Tibial artery (tissue), 4 donors: ENCODE data around the gene C6orf62.
A peak's percentile ranks its signal among the peaks of the same experiment; 100 is the strongest.
"Not testable (repeated sequence)": the region's sequence is repeated elsewhere in the genome, so short reads cannot be mapped to it uniquely, and the experiment has no call there.

Source experiments
- DNase-seq, 2 donors: peaks; one replicate each; pipeline ENCODE4 v3.0.0-alpha.2; 2019
- H3K27ac ChIP-seq, 2 donors: fragments of 200-600 bp; sonication (generic) in 1 of 2; 1 replicate in 1 of 2; 2 replicates in 1 of 2; pipeline ENCODE4 v1.5.1; 2018 to 2019; ENCODE audit warnings: mild to moderate bottlenecking in 1 of 2
- H3K27me3 ChIP-seq, 2 donors: fragments of 200-600 bp; sonication (generic) in 1 of 2; one replicate each; pipeline versions ENCODE4 v1.5.1 to v1.6.0; 2016 to 2019
- H3K36me3 ChIP-seq, 3 donors: fragments of 200-600 bp; sonication (generic) in 2 of 3; one replicate each; pipeline ENCODE4 v1.5.1; 2016 to 2019; ENCODE audit warnings: mild to moderate bottlenecking in 2 of 3
- H3K4me1 ChIP-seq, 4 donors: fragments of 200-600 bp; sonication (generic) in 2 of 4; 1 replicate in 3 of 4; 2 replicates in 1 of 4; pipeline ENCODE4 v1.5.1; 2016 to 2019
- H3K4me3 ChIP-seq, 2 donors: fragments of 200-600 bp; sonication (generic) in 1 of 2; 1 replicate in 1 of 2; 2 replicates in 1 of 2; pipeline ENCODE4 v1.5.1; 2018 to 2019; ENCODE audit warnings: mild to moderate bottlenecking in 2 of 2
- H3K9me3 ChIP-seq, 3 donors: fragments of 200-600 bp; sonication (generic) in 1 of 3; one replicate each; pipeline ENCODE4 v1.5.1; 2016 to 2019
- CTCF ChIP-seq, 2 experiments: fragments of 200-600 bp in 1 of 2; fragments of 450-650 bp in 1 of 2; IDR thresholded peaks; one replicate each; pipeline ENCODE4 v1.5.1; 2017 to 2019; ENCODE audit warnings: antibody characterized with exemption in 2 of 2, mild to moderate bottlenecking in 1 of 2, moderate library complexity in 1 of 2
- intact Hi-C: fragments of 100-400 bp; cut with DNase I; formaldehyde crosslinking; loops from one replicate; pipeline ENCODE4 v1.15.0; 2023; ENCODE audit warnings: low total_unique reads

C6orf62 gene

GRCh38 chr6:24664046-24664987 lies 54.6 kb downstream of the C6orf62 start:
- DNase-seq: no peak
- Histone ChIP-seq H3K9me3 (no peaks in the 10 kb centered on the region), H3K27ac (no peak overlapping the region), H3K4me3 (peak overlapping the region in 1 of 2 donors; percentile 74), H3K27me3 (no peaks in the 10 kb centered on the region), H3K4me1 (peaks cover 0 to 40% (median 25%) of the 10 kb centered on the region in 4 donors), H3K36me3 (peaks cover 14 to 22% (median 16%) of the 10 kb centered on the region in 3 donors)
- intact Hi-C loops: loop anchor here (10.0 kb wide), 1 partner anchor 50 kb away; the partner anchor contains the start of gene C6orf62
- no peak for TF ChIP-seq CTCF (IDR thresholded peaks at IDR 0.05)

GRCh38 chr6:24663189-24663588 lies 55.8 kb downstream of the C6orf62 start:
- peaks cover 0 to 36% (median 23%) of the 10 kb centered on the region in 4 donors for H3K4me1 ChIP-seq
- no peak for DNase-seq
- H3K27me3 ChIP-seq: no peaks in the 10 kb centered on the region
- intact Hi-C loops: loop anchor here (10.0 kb wide), 1 partner anchor 52 kb away; the partner anchor contains the start of gene C6orf62
- no peaks in the 10 kb centered on the region for H3K9me3 ChIP-seq
- H3K4me3 ChIP-seq: no peak overlapping the region
- H3K36me3 ChIP-seq: peaks cover 14 to 29% (median 16%) of the 10 kb centered on the region in 3 donors
- H3K27ac ChIP-seq: no peak overlapping the region
- no peak for TF ChIP-seq CTCF (IDR thresholded peaks at IDR 0.05)

GRCh38 chr6:24662236-24662635 lies 56.7 kb downstream of the C6orf62 start:
- intact Hi-C loops: loop anchor here (10.0 kb wide), 1 partner anchor 53 kb away; the partner anchor contains the start of gene C6orf62
- H3K9me3 ChIP-seq: no peaks in the 10 kb centered on the region
- DNase-seq: no peak
- no peaks in the 10 kb centered on the region for H3K27me3 ChIP-seq
- no peak overlapping the region for H3K4me3 ChIP-seq
- H3K36me3 ChIP-seq: peaks cover 14 to 37% (median 16%) of the 10 kb centered on the region in 3 donors
- peaks cover 0 to 28% (median 18%) of the 10 kb centered on the region in 4 donors for H3K4me1 ChIP-seq
- no peak overlapping the region for H3K27ac ChIP-seq
- no peak for TF ChIP-seq CTCF (IDR thresholded peaks at IDR 0.05)

- H3K27me3 ChIP-seq, H3K9me3 ChIP-seq, H3K27ac ChIP-seq, DNase-seq, H3K4me3 ChIP-seq: not testable (repeated sequence)
- H3K4me1 ChIP-seq: peaks cover 0 to 28% (median 18%) of the 10 kb centered on the region in 4 donors
- H3K36me3 ChIP-seq: peaks cover 14 to 37% (median 16%) of the 10 kb centered on the region in 3 donors
- intact Hi-C loops: loop anchor here (10.0 kb wide), 1 partner anchor 53 kb away; the partner anchor contains the start of gene C6orf62
Observed at GRCh38 chr6:24661759-24662158, 57.2 kb downstream of the C6orf62 start.

GRCh38 chr6:24660105-24660504 lies 58.8 kb downstream of the C6orf62 start:
- no peak overlapping the region for H3K4me3 ChIP-seq
- no peaks in the 10 kb centered on the region for H3K9me3 ChIP-seq
- no peak overlapping the region for H3K27ac ChIP-seq
- H3K27me3 ChIP-seq: no peaks in the 10 kb centered on the region
- intact Hi-C loops: loop anchor here (10.0 kb wide), 1 partner anchor 55 kb away; the partner anchor contains the start of gene C6orf62
- TF ChIP-seq CTCF (IDR thresholded peaks at IDR 0.05): no peak
- peaks cover 14 to 42% (median 16%) of the 10 kb centered on the region in 3 donors for H3K36me3 ChIP-seq
- peaks cover 0 to 18% (median 10%) of the 10 kb centered on the region in 4 donors for H3K4me1 ChIP-seq
- no peak for DNase-seq

- H3K4me1 ChIP-seq: peaks cover 0 to 13% (median 4%) of the 10 kb centered on the region in 4 donors
- H3K27ac ChIP-seq: no peak overlapping the region
Observed at GRCh38 chr6:24659561-24659960, 59.4 kb downstream of the C6orf62 start.

More at GRCh38 chr6:24659561-24659960, 59.4 kb downstream of the C6orf62 start:
- no peak for TF ChIP-seq CTCF (IDR thresholded peaks at IDR 0.05)
- Histone ChIP-seq H3K36me3 (peaks cover 14 to 42% (median 19%) of the 10 kb centered on the region in 3 donors), H3K9me3 (no peaks in the 10 kb centered on the region), H3K27me3 (no peaks in the 10 kb centered on the region), H3K4me3 (no peak overlapping the region)
- DNase-seq: no peak
- intact Hi-C loops: no loop called here
